Peyer's patch (tissue), 4 donors: ENCODE measurements around the gene HHIP. TPM values are rescaled to one million over a fixed set of nuclear protein-coding genes. Genes with fewer than 3 reads are reported as not detected.

Experiments
- DNase-seq, 3 donors: peaks; one replicate each; pipeline ENCODE4 v3.0.0-alpha.2; 2017 to 2019
- H3K27ac ChIP-seq, 4 donors: fragments of 200-600 bp; sonication (generic); one replicate each; pipeline ENCODE4 v1.5.1; 2016 to 2019
- H3K27me3 ChIP-seq, 2 donors: fragments of 200-600 bp; sonication (generic); one replicate each; pipeline ENCODE4 v1.5.1; 2019
- H3K36me3 ChIP-seq, 3 donors: fragments of 200-600 bp; sonication (generic); one replicate each; pipeline ENCODE4 v1.5.1; 2016 to 2019
- H3K4me1 ChIP-seq, 4 donors: fragments of 200-600 bp; sonication (generic); one replicate each; pipeline ENCODE4 v1.5.1; 2016 to 2019
- H3K4me3 ChIP-seq, 4 donors: fragments of 200-600 bp; sonication (generic); 1 replicate in 3 of 4; 2 replicates in 1 of 4; pipeline ENCODE4 v1.5.1; 2016 to 2019; ENCODE audit warnings: mild to moderate bottlenecking in 1 of 4
- H3K9me3 ChIP-seq, 4 donors: fragments of 200-600 bp; sonication (generic); one replicate each; pipeline ENCODE4 v1.5.1; 2016 to 2019; ENCODE audit warnings: mild to moderate bottlenecking in 1 of 4
- POLR2A ChIP-seq, 2 donors: fragments of 450-650 bp; IDR thresholded peaks; one replicate each; pipeline ENCODE4 v1.5.1; 2017; ENCODE audit warnings: antibody characterized with exemption in 2 of 2, mild to moderate bottlenecking in 2 of 2, moderate library complexity in 2 of 2
- total RNA-seq, 4 donors: library from RNA; depleted of rRNA; stranded (reverse); fragments of >200 nt; gene quantifications; one replicate each; pipeline ENCODE4 v1.1.0, GENCODE V29; 2016
- TF ChIP-seq, protein P1 (sequence below), 6 experiments: fragments of 450-650 bp in 4 of 6; fragments of 200-600 bp in 2 of 6; sonication (generic) in 1 of 6; IDR thresholded peaks; one replicate each; pipeline ENCODE4 v1.5.1; 2017 to 2019; ENCODE audit warnings: antibody characterized with exemption in 6 of 6, mild to moderate bottlenecking in 3 of 6, moderate library complexity in 1 of 6

Gene HHIP
- total RNA-seq, 4 donors from 2014 or later = 3.0 to 37.1 (median 6.6) TPM

DNA sequence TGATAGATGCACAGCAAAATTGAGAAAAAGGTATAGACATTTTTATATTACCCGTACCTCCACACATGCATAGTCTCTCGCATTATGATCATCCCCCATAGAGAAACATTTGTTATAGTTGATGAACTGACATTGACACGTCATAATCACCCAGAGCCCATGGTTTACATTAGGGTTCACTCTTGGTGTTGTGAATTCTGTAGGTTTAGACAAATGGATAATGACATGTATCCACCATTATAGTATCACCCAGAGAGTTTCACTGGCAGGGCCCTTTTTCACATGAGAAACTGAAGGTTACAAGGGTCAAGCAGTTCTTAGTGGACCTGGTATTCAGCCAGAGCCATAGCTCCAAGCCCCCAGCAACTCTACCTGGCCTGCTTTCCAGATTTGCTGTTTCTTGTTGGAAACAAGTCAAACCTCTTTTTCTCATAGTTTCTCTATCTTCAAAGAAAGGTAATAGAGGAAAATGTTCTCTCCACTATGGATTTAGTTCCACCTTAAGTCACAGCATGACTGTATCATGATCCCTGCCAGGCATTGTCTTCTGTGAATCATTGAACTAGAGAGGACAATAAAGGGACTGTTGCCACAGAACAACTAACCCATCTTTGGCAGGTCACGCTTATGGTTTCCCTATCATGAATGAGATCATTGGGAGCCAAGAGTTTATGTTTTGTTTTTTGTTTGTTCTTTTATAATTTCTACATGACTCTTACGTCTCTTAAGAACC is 64.0 kb downstream of the HHIP start:
- H3K27ac ChIP-seq = no peak overlapping the region
- no peak for DNase-seq

DNA sequence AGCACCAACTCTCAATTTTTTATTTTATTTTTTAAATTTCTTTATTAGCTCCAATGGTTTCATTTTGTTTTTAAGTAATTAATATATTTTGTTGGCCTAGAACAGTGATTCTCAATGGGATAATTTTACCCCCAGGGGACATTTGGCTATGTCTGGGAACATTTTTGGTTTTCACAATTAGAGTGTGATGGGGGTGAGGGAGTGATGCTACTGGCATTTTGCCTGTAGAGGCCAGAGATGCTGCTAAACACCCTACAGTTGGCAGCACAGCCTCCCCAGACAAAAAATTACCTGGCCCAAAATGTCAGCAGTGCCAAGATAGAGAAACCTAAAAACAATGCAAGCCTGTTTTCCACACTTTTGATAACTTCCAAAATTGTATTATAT is 64.6 kb downstream of the HHIP start:
- Histone ChIP-seq H3K36me3 (no peaks in the 10 kb centered on the region), H3K27me3 (no peaks in the 10 kb centered on the region), H3K9me3 (no peaks in the 10 kb centered on the region), H3K27ac (no peak overlapping the region), H3K4me1 (no peaks in the 10 kb centered on the region), H3K4me3 (no peak overlapping the region)
- TF ChIP-seq POLR2A (IDR thresholded peaks at IDR 0.05) = no peak
- TF ChIP-seq, protein P1, sequence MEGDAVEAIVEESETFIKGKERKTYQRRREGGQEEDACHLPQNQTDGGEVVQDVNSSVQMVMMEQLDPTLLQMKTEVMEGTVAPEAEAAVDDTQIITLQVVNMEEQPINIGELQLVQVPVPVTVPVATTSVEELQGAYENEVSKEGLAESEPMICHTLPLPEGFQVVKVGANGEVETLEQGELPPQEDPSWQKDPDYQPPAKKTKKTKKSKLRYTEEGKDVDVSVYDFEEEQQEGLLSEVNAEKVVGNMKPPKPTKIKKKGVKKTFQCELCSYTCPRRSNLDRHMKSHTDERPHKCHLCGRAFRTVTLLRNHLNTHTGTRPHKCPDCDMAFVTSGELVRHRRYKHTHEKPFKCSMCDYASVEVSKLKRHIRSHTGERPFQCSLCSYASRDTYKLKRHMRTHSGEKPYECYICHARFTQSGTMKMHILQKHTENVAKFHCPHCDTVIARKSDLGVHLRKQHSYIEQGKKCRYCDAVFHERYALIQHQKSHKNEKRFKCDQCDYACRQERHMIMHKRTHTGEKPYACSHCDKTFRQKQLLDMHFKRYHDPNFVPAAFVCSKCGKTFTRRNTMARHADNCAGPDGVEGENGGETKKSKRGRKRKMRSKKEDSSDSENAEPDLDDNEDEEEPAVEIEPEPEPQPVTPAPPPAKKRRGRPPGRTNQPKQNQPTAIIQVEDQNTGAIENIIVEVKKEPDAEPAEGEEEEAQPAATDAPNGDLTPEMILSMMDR (IDR thresholded peaks at IDR 0.05) = no peak
- DNase-seq = no peak

More for the DNA sequence above, 64.0 kb downstream of the HHIP start:
- TF ChIP-seq, protein P1 (IDR thresholded peaks at IDR 0.05) = no peak
- no peak for TF ChIP-seq POLR2A (IDR thresholded peaks at IDR 0.05)
- Histone ChIP-seq H3K36me3 (no peaks in the 10 kb centered on the region), H3K4me1 (no peaks in the 10 kb centered on the region), H3K4me3 (no peak overlapping the region), H3K9me3 (no peaks in the 10 kb centered on the region), H3K27me3 (no peaks in the 10 kb centered on the region)

DNA sequence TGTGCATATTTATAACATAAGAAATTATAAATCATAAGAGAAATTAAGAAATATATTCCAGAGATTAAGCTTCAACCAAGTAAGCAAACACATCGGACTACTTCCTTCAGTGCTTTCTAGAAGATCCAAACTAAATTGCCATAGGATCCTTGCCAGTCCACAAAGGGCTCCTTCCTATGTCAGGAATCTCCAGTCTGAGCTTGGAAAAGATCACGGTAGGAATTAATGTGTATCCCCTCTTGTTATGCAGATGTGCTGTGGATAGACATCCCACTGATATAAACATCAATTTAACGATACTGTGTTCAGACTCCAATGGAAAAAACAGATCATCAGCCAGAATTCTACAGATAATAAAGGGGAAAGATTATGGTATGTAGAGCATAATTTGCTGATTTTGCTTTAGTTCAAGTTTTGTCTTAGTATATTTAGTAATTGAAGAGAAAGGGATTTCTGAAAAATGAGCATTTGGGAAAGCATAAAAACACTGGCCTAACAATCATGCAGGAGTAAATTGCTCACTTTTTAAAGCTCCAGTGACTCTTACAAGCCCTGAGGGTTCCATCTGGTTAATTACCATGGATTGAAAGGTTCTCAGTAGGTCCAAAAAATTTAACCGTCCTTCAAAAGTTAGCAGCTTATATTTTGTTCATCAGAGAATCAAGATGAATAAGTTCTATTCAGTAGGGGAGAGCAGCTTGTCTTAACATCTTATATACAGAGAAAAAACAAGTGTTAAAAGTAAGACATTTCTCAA is 65.9 kb downstream of the HHIP start:
- no peak overlapping the region for H3K27ac ChIP-seq
- H3K36me3 ChIP-seq = no peaks in the 10 kb centered on the region
- H3K27me3 ChIP-seq = no peaks in the 10 kb centered on the region
- no peak for DNase-seq
- H3K9me3 ChIP-seq = no peaks in the 10 kb centered on the region
- TF ChIP-seq POLR2A (IDR thresholded peaks at IDR 0.05) = no peak
- TF ChIP-seq, protein P1 (IDR thresholded peaks at IDR 0.05) = no peak
- H3K4me3 ChIP-seq = no peak overlapping the region
- H3K4me1 ChIP-seq = no peaks in the 10 kb centered on the region

DNA sequence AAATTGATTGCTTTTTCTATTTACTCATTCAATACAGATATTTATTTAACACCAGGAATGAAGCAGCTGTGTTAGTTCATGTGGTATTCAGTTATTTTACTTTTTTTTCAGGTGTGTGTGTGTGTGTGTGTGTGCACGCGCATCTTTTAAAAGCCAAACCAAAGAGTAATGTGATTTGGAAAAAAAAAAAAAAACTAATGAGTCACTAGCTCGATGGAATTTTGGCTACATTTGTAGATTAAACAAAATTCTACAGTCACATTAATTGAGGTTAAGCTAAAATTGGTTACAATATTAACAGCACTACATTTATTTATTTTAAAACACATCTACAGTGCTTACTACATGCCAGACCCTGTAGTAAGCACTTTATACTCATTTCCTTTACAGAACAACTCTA is 66.8 kb downstream of the HHIP start:
- TF ChIP-seq, protein P1 (IDR thresholded peaks at IDR 0.05) = no peak
- no peak for TF ChIP-seq POLR2A (IDR thresholded peaks at IDR 0.05)
- H3K27ac ChIP-seq = no peak overlapping the region

DNA sequence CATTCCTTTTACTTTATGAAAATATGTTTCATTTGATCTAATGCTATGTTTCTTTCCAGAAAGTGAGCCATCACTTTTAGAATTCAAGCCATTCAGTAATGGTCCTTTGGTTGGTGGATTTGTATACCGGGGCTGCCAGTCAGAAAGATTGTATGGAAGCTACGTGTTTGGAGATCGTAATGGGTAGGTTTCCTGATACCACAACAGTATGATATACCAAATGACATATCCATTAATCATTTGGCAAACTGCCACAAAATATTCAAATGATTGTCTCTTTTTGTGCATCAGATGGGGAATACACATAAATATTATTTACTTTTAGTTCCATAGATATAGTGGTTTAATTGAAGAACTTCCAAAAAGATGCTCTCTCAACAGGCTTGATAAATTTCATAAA is 68.2 kb downstream of the HHIP start:
- H3K36me3 ChIP-seq = no peaks in the 10 kb centered on the region
- H3K27ac ChIP-seq = no peak overlapping the region
- no peak for DNase-seq
- H3K4me1 ChIP-seq = no peaks in the 10 kb centered on the region
- no peak overlapping the region for H3K4me3 ChIP-seq
- H3K9me3 ChIP-seq = no peaks in the 10 kb centered on the region
- no peaks in the 10 kb centered on the region for H3K27me3 ChIP-seq
- TF ChIP-seq, protein P1 (IDR thresholded peaks at IDR 0.05) = no peak
- no peak for TF ChIP-seq POLR2A (IDR thresholded peaks at IDR 0.05)

More for the DNA sequence above, 66.8 kb downstream of the HHIP start:
- Histone ChIP-seq H3K36me3 (no peaks in the 10 kb centered on the region), H3K4me1 (no peaks in the 10 kb centered on the region), H3K4me3 (no peak overlapping the region), H3K27me3 (no peaks in the 10 kb centered on the region), H3K9me3 (no peaks in the 10 kb centered on the region)
- DNase-seq = no peak
